OCI-LY3 (cell line): ENCODE measurements around the gene IFNGR2.

Source experiments
- H2AFZ ChIP-seq: fragments of 200-600, 300-600 bp; shearing (Covaris generic); 2 replicates; pipeline ENCODE4 v1.6.0; 2014; ENCODE audit warnings: antibody characterized with exemption, low read depth, low read length
- H3K27ac ChIP-seq: fragments of 200-600, 300-600 bp; sonication (generic); 2 replicates; pipeline ENCODE4 v1.5.1; 2014; ENCODE audit warnings: mild to moderate bottlenecking, low read length, moderate library complexity, mixed read lengths
- H3K27me3 ChIP-seq: fragments of 200-600, 300-600 bp; sonication (generic); 2 replicates; pipeline ENCODE4 v1.6.1; 2014; ENCODE audit warnings: low read depth, low read length, mixed read lengths
- H3K36me3 ChIP-seq: fragments of 200-600, 300-600 bp; sonication (generic); replicated peaks from 2 replicates; pipeline ENCODE3; 2014; ENCODE audit warnings: low read depth, low read length, mixed read lengths
- H3K4me1 ChIP-seq: fragments of 300-600, 200-600 bp; sonication (generic); 2 replicates; pipeline ENCODE4 v1.6.1; 2014; ENCODE audit warnings: low read length, mixed read lengths
- H3K4me2 ChIP-seq: fragments of 200-600, 300-600 bp; sonication (generic); 2 replicates; pipeline ENCODE4 v1.6.1; 2014; ENCODE audit warnings: low read length, mixed read lengths
- H3K4me3 ChIP-seq: fragments of 300-600, 200-600 bp; sonication (generic); 2 replicates; pipeline ENCODE4 v1.5.1; 2014; ENCODE audit warnings: antibody characterized with exemption, mild to moderate bottlenecking, low read length, moderate library complexity
- H3K79me2 ChIP-seq: fragments of 300-600, 200-600 bp; shearing (Covaris generic); 2 replicates; pipeline ENCODE4 v1.6.1; 2014; ENCODE audit warnings: mild to moderate bottlenecking, low read length, mixed read lengths
- H3K9ac ChIP-seq: fragments of 300-600, 200-600 bp; shearing (Covaris generic); 2 replicates; pipeline ENCODE4 v1.6.0; 2014; ENCODE audit warnings: mild to moderate bottlenecking, low read length, moderate library complexity
- H3K9me3 ChIP-seq: fragments of 200-600, 300-600 bp; shearing (Covaris generic); 2 replicates; pipeline ENCODE4 v1.6.1; 2014; ENCODE audit warnings: low read length, mixed read lengths; ENCODE audit not compliant: insufficient read depth
- H4K20me1 ChIP-seq: fragments of 200-600, 300-600 bp; sonication (generic); 2 replicates; pipeline ENCODE4 v1.6.1; 2016; ENCODE audit warnings: low read length, mixed read lengths; ENCODE audit not compliant: insufficient read depth
- CTCF ChIP-seq: fragments of 200-600, 300-600 bp; sonication (generic); IDR thresholded peaks from 2 replicates; pipeline ENCODE4 v1.5.1; 2014; ENCODE audit warnings: antibody characterized with exemption, low read length, low read depth
- EZH2phosphoT487 ChIP-seq: fragments of 200-600 bp; shearing (Covaris generic); IDR thresholded peaks from 2 replicates; pipeline ENCODE4 v1.6.1; 2018; ENCODE audit warnings: antibody characterized with exemption, mixed run types, low read depth

The IFNGR2 gene

GRCh38 chr21:33412832-33413519 lies 9.8 kb downstream of the IFNGR2 start:
- Histone ChIP-seq H3K4me1 (no peaks in the 10 kb centered on the region), H3K4me2 (no peak overlapping the region), H2AFZ (no peak overlapping the region), H4K20me1 (peaks cover 45% of the 10 kb centered on the region), H3K36me3 (peaks cover 21% of the 10 kb centered on the region), H3K9me3 (no peaks in the 10 kb centered on the region), H3K4me3 (no peak overlapping the region), H3K9ac (no peak overlapping the region), H3K27me3 (no peaks in the 10 kb centered on the region), H3K27ac (no peak overlapping the region), H3K79me2 (peaks cover 86% of the 10 kb centered on the region)
- no peak for TF ChIP-seq EZH2phosphoT487
- no peak for TF ChIP-seq CTCF

- no peak overlapping the region for H3K9ac ChIP-seq
- H3K4me3 ChIP-seq, result no peak overlapping the region
- no peaks in the 10 kb centered on the region for H3K4me1 ChIP-seq
- no peak overlapping the region for H2AFZ ChIP-seq
- peaks cover 81% of the 10 kb centered on the region for H3K79me2 ChIP-seq
- H3K9me3 ChIP-seq, result no peaks in the 10 kb centered on the region
- H3K27me3 ChIP-seq, result no peaks in the 10 kb centered on the region
- H3K27ac ChIP-seq, result no peak overlapping the region
- TF ChIP-seq CTCF (no peak), EZH2phosphoT487 (no peak)
- peaks cover 40% of the 10 kb centered on the region for H4K20me1 ChIP-seq
- H3K4me2 ChIP-seq, result no peak overlapping the region
- peaks cover 21% of the 10 kb centered on the region for H3K36me3 ChIP-seq
Measured at GRCh38 chr21:33414068-33414467, 10.9 kb downstream of the IFNGR2 start.

GRCh38 chr21:33414926-33415325 lies 11.7 kb downstream of the IFNGR2 start:
- Histone ChIP-seq H3K27me3 (no peaks in the 10 kb centered on the region), H2AFZ (no peak overlapping the region), H3K27ac (no peak overlapping the region), H3K79me2 (peaks cover 77% of the 10 kb centered on the region), H3K4me1 (no peaks in the 10 kb centered on the region), H3K9me3 (no peaks in the 10 kb centered on the region), H3K4me2 (no peak overlapping the region), H3K9ac (no peak overlapping the region), H4K20me1 (peaks cover 34% of the 10 kb centered on the region), H3K36me3 (peaks cover 18% of the 10 kb centered on the region), H3K4me3 (no peak overlapping the region)
- no peak for TF ChIP-seq CTCF
- no peak for TF ChIP-seq EZH2phosphoT487

GRCh38 chr21:33418691-33419090 lies 15.5 kb downstream of the IFNGR2 start:
- Histone ChIP-seq H3K9ac (no peak overlapping the region), H3K4me3 (no peak overlapping the region), H3K9me3 (no peaks in the 10 kb centered on the region), H3K27me3 (no peaks in the 10 kb centered on the region), H2AFZ (no peak overlapping the region), H3K4me2 (no peak overlapping the region), H3K4me1 (no peaks in the 10 kb centered on the region), H3K79me2 (peaks cover 41% of the 10 kb centered on the region), H3K27ac (no peak overlapping the region), H4K20me1 (peaks cover 13% of the 10 kb centered on the region), H3K36me3 (peaks cover 25% of the 10 kb centered on the region)
- no peak for TF ChIP-seq EZH2phosphoT487
- no peak for TF ChIP-seq CTCF
